Measurements from ENCODE around the gene CCNL2.
"Not testable (repeated sequence)": the region's sequence is repeated elsewhere in the genome, so short reads cannot be mapped to it uniquely, and the experiment has no call there.

The CCNL2 gene

GRCh38 chr1:1397839-1398523 lies 1.2 kb downstream of the CCNL2 start:
- no peak for DNase-seq

GRCh38 chr1:1395166-1395565 lies 4.0 kb downstream of the CCNL2 start:
- DNase-seq, result no peak

GRCh38 chr1:1394116-1394515 lies 5.0 kb downstream of the CCNL2 start:
- no peak for DNase-seq

GRCh38 chr1:1393428-1393827 lies 5.7 kb downstream of the CCNL2 start:
- DNase-seq, result no peak

- DNase-seq, result no peak
Observed at GRCh38 chr1:1393014-1393413, 6.1 kb downstream of the CCNL2 start.

DNA sequence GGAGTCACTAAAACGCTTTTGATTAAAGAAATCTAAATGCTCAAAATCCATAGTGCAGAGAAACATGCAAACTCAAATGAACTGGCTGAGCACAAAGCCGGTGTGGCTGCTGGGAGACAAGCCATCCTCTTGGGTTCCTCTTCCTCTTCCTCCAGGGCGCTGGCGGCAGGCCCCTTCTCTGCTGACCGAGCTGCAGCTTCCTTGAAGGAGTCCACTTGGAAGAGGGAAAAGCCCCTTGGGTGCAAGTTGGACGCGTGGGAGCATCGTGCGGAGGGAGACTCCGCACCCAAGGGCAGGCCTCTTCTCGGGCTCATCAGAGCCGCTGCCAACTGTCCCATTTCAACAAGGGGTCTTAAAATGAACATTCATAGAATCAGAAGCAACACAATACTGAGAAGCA lies 7.9 kb downstream of the CCNL2 start:
- DNase-seq, result no peak

- no peak for DNase-seq
Observed at GRCh38 chr1:1390675-1391074, 8.5 kb downstream of the CCNL2 start.

- DNase-seq, result no peak
Observed at GRCh38 chr1:1388078-1388472, 11.1 kb downstream of the CCNL2 start.

DNA sequence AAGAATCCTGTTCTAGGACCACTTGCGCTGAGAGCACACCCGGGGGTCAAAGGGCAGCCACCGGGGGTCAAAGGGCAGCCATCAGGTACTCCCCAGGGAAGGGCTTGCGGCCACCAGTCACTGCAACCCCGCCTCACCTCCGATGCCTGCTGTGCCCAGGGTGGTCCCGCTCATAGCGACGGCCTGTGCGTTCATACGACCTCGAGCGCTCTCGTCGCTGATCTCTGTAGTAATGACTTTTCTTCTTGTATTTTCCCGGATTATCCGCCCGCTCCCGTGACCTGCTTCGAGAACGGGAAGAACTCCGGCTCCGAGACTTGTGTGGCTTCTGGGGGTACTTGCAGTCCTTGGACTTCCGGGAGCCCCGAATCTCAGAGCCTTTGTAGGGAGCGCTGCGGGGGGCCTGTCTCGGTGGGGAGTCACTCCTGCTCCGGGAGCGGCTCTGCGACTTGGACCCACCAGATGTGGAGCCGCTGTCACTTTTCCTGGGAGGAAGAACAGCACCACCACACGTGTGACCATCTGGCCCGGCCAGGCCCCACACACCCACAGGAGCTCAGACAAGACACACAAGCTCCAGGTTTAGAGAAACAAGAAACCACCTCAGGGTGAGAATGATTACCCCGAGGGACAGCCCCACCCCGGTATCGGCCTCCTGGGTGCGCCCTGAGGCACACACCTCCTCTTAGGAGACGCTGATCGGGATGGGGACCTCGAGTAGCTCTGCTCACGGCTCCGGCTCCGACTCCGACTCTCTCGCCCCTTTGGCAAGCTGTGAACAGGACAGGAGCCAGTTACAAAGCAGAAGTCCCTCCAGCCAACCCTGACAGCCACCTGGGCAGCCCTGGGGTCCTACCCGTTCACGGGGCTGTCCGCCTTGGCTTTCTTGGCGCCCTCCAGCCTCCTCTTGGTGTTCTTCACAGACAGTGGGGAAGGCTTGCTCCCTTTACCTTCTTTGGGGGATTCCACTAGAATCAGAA lies 11.7 kb downstream of the CCNL2 start:
- DNase-seq, result no peak

- no peak for DNase-seq
Observed at GRCh38 chr1:1385931-1386330, 13.2 kb downstream of the CCNL2 start.

GRCh38 chr1:1385339-1385738 lies 13.8 kb downstream of the CCNL2 start:
- not testable (repeated sequence) for DNase-seq

DNA sequence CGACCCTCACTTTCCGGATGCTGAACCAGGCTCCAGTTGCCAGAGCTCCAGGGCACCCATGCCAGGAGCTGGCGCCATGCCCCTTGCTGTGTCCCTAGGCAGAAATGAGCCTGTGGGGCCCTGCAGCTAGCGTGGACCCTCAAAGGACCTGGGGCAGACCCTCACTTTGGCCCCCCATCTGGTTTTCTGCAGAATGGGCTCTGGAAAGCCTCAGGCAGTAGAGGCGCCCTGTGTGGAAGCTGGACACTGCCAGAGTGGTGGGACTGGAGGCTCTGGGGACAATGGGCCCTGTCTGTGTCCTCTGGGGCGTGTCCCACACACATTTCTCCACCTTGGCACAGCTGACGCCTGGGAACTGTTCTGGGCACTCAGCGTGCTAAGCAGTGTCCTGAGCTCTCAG lies 17.8 kb downstream of the CCNL2 start:
- DNase-seq, result no peak

- DNase-seq, result no peak
Observed at GRCh38 chr1:1380860-1381259, 18.3 kb downstream of the CCNL2 start.

DNA sequence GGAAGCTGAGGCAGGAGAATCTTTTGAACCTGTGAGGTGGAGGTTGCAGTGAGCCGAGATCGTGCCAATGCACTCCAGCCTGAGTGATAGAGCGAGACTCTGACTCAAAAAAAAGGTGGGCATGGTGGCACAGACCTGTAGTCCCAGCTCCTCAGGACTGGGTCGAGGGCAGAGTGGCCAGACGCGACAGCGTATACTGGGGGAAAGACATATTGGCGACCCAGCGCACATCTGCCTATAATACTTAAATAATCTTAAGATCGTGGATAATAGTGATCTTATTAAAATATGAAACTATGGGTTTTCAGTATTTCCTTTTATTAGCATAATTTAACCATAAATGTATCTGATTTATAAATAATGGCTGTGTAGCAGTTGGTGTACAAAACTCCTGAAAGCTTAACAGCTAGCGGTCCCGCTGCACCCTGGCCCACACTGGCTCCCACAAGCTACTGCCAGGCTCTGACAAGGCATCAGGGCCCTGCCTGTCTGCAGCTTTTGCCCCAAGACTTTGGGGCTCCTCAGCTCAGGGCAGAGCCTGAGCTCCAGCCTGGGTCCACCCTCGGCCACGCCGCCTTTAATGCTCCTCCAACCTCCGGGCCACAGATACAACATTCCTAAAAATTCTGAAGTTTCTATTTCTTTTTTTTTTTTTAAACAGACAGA lies 21.5 kb downstream of the CCNL2 start:
- no peak for DNase-seq

- no peak for DNase-seq
Observed at GRCh38 chr1:1376551-1377226, 22.4 kb downstream of the CCNL2 start.

DNA sequence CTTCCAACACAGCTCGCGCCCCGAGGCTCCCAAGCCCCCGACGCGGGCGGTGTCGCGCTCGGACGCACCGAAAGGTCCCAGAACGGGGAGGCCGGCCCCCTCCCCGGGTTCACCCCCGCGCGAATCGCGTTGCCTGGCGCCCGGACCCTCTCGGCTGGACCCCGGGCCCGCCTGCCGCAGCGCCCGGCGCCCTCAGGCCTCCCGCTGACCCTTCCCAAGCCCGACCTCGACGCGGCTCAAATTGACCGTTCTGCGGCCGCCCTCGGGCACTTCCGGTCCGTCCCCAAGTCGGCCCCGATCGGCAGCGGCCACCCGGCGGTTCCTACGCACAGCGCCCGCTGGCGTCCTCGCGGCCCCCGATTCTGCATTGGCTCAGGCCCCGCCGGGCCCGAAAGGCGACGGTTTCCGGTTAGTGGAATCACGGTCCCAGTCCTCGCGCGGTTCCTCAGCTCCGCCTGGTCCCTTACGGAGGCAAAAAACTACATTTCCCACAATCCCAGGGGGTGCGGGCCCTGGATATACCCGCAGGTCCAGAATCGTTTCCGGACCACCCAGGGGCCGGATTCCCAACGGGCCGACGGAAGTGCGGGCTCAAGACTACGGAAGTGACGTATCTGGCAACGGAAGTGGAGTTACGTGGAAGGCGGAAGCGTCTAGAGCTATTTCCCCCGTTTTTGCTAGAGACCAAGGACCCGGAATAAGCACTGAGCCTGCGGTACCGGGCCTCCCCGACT lies 24.0 kb downstream of the CCNL2 start, which contains the start of gene AURKAIP1:
AURKAIP1 (minus strand) TSS at position 279 of the 734 bp plus-strand sequence. CDS start 451 bp downstream, outside the sequence.
- peak; percentile 97 for DNase-seq

DNA sequence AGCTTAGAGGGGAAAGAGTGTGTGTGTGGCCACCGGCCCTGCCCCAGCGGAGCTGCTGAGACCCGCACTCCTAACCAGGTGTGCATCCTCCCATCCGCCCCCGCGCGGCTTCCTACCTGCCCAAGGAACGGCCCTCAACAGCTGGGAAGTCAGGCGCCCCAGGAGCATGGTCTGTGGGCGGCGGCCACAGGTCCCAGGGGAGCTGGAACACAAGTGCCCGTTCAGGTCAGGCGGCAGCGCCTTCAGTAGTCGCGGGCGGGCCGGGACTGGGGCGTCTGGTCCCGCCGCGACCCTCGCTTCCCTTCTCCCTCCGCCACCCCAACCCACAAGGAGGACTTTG lies 24.6 kb downstream of the CCNL2 start:
- DNase-seq, result no peak

GRCh38 chr1:1373815-1374588 lies 25.1 kb downstream of the CCNL2 start:
- no peak for DNase-seq

GRCh38 chr1:1373051-1373814 lies 25.9 kb downstream of the CCNL2 start:
- DNase-seq, result no peak
